H1 (cell line): ENCODE measurements around the gene GJC2.

Source experiments
- BRCA1 ChIP-seq: IDR thresholded peaks from 2 replicates; pipeline ENCODE4 v1.6.1; 2012; ENCODE audit warnings: low read depth, low read length, improper control_type of control experiment
- CREB1 ChIP-seq: IDR thresholded peaks from 2 replicates; pipeline ENCODE4 v1.6.1; 2012; ENCODE audit warnings: inconsistent platforms
- POLR2A ChIP-seq, 2 experiments: IDR thresholded peaks; 1 replicate in 1 of 2; 2 replicates in 1 of 2; pipeline ENCODE4 v1.6.1; 2011; ENCODE audit warnings: low read depth in 2 of 2, low read length in 2 of 2, mild to moderate bottlenecking in 2 of 2; ENCODE audit errors: control extremely low read depth in 1 of 2
- RBBP5 ChIP-seq: IDR thresholded peaks from 2 replicates; pipeline ENCODE4 v1.7.1; 2012; ENCODE audit warnings: low read depth, mild to moderate bottlenecking, inconsistent platforms, low read length, moderate library complexity, borderline replicate concordance
- SIN3A ChIP-seq, 2 experiments: IDR thresholded peaks in 1 of 2; conservative IDR thresholded peaks in 1 of 2; 2 replicates each; pipeline ENCODE4 v1.6.1; 2011 to 2012; ENCODE audit warnings: low read length in 2 of 2, improper control_type of control experiment in 1 of 2, low read depth in 1 of 2, mild to moderate bottlenecking in 1 of 2
- SRF ChIP-seq: IDR thresholded peaks from 2 replicates; pipeline ENCODE4 v1.6.1; 2011; ENCODE audit warnings: mild to moderate bottlenecking, low read depth, low read length, moderate library complexity
- YY1 ChIP-seq: IDR thresholded peaks from 2 replicates; pipeline ENCODE4 v1.6.1; 2011; ENCODE audit warnings: low read depth, mild to moderate bottlenecking, low read length
- TF ChIP-seq, protein P1 (sequence below), 3 experiments: IDR thresholded peaks; 1 replicate in 2 of 3; 2 replicates in 1 of 3; pipeline versions ENCODE4 v1.5.1 to v1.6.1; 2011; ENCODE audit warnings: low read length in 3 of 3, mild to moderate bottlenecking in 3 of 3, inconsistent platforms in 2 of 3, low read depth in 1 of 3, moderate library complexity in 1 of 3; ENCODE audit not compliant: insufficient read depth in 1 of 3; ENCODE audit errors: control extremely low read depth in 1 of 3
- TF ChIP-seq, protein P2 (sequence below): IDR thresholded peaks from 2 replicates; pipeline ENCODE4 v1.6.1; 2011; ENCODE audit warnings: low read length, improper control_type of control experiment

DNA sequence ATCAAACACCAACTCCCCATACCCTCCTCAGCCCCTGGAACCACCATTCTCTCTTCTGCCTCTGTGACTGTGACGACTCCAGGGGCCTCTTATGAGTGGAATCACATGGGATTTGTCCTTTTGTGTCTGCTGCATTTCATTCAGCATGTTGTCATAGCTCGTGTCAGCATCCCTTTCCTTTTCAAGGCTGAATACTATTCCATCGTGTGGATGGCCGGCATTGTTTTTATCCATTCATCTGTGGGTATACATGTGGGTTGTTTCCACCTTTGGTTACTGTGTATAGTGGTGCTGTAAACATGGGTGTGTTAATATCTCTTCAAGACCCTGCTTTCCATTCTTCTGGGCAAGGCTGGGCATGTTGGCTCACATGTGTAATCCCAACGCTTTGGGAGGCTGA, 41.0 kb downstream of the GJC2 start:
- no peak for TF ChIP-seq SIN3A (conservative IDR thresholded peaks at IDR 0.05 in 1 of 2, IDR thresholded peaks at IDR 0.05 in 1 of 2; ENCODE audit: low read depth in 1 of 2, low read length in 2 of 2)
- TF ChIP-seq, protein P1, sequence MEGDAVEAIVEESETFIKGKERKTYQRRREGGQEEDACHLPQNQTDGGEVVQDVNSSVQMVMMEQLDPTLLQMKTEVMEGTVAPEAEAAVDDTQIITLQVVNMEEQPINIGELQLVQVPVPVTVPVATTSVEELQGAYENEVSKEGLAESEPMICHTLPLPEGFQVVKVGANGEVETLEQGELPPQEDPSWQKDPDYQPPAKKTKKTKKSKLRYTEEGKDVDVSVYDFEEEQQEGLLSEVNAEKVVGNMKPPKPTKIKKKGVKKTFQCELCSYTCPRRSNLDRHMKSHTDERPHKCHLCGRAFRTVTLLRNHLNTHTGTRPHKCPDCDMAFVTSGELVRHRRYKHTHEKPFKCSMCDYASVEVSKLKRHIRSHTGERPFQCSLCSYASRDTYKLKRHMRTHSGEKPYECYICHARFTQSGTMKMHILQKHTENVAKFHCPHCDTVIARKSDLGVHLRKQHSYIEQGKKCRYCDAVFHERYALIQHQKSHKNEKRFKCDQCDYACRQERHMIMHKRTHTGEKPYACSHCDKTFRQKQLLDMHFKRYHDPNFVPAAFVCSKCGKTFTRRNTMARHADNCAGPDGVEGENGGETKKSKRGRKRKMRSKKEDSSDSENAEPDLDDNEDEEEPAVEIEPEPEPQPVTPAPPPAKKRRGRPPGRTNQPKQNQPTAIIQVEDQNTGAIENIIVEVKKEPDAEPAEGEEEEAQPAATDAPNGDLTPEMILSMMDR (IDR thresholded peaks at IDR 0.05; ENCODE audit: control extremely low read depth in 1 of 3, insufficient read depth in 1 of 3, low read depth in 1 of 3, low read length in 3 of 3): no peak
- no peak for TF ChIP-seq POLR2A (IDR thresholded peaks at IDR 0.05; ENCODE audit: control extremely low read depth in 1 of 2, low read depth in 2 of 2, low read length in 2 of 2)
- TF ChIP-seq BRCA1: no peak
- TF ChIP-seq YY1: no peak
- TF ChIP-seq, protein P2, sequence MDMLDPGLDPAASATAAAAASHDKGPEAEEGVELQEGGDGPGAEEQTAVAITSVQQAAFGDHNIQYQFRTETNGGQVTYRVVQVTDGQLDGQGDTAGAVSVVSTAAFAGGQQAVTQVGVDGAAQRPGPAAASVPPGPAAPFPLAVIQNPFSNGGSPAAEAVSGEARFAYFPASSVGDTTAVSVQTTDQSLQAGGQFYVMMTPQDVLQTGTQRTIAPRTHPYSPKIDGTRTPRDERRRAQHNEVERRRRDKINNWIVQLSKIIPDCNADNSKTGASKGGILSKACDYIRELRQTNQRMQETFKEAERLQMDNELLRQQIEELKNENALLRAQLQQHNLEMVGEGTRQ: no peak
- TF ChIP-seq CREB1: no peak
- no peak for TF ChIP-seq SRF
- TF ChIP-seq RBBP5: no peak
